K562 (cell line): ENCODE data around the gene PDZRN4. TPM values are rescaled to one million over a fixed set of nuclear protein-coding genes. Genes with fewer than 3 reads are reported as not detected.

Experiments
- ATAC-seq: fragments of 200-7000 bp; cut with Tn5 transposase; 3 replicates; pipeline ENCODE4 v1.9.1; 2020; ENCODE audit warnings: moderate library complexity
- BruUV-seq: library from RNA; stranded (reverse); fragments of 400-500 nt; replicated peaks from 2 replicates; lab custom pipeline; 2021; lab: Mats Ljungman, UMichigan
- CTCF ChIA-PET: fragments of 300-600 bp; formaldehyde crosslinking; extraction: SDS; loops from one replicate; lab custom pipeline; 2021; ENCODE audit warnings: low intra/inter-chr PET ratio; lab: Yijun Ruan, JAX
- POLR2A ChIA-PET: fragments of 300-600, 350-650 bp; sonication (Branson Sonifier 250); formaldehyde crosslinking; extraction: SDS; loops from one replicate; lab custom pipeline; 2021; ENCODE audit warnings: antibody characterized with exemption, inconsistent platforms; lab: Yijun Ruan, JAX
- DNase-seq, 4 experiments: peaks; one replicate each; pipeline versions ENCODE4 v3.0.0 to v3.0.0-alpha.2; 2011 to 2018; ENCODE audit warnings: low spot score in 3 of 4, mixed read lengths in 3 of 4; ENCODE audit errors: extremely low read depth in 1 of 4
- FAIRE-seq: peaks from 2 replicates; lab custom pipeline; 2011; peaks lifted over from hg19 to GRCh38; lab: Jason Lieb, UNC
- H2AFZ ChIP-seq: 2 replicates; pipeline ENCODE4 v1.6.0; 2011; ENCODE audit warnings: low read depth, low read length, control low read depth, inconsistent platforms
- H3K27ac ChIP-seq: fragments of 200-600 bp; 3 replicates; pipeline ENCODE4 v1.8.0; 2011; ENCODE audit warnings: low read depth, mild to moderate bottlenecking, control low read depth, inconsistent platforms, low read length, moderate library complexity, mixed read lengths; ENCODE audit errors: extremely low read depth
- H3K27me3 ChIP-seq, 2 experiments: fragments of 300-600 bp in 1 of 2; 2 replicates in 1 of 2; 3 replicates in 1 of 2; pipeline versions ENCODE4 v1.6.0 to v1.8.0; 2011; ENCODE audit warnings: inconsistent platforms in 2 of 2, low read length in 2 of 2, mild to moderate bottlenecking in 1 of 2, mixed read lengths in 1 of 2, moderate library complexity in 1 of 2; ENCODE audit not compliant: control insufficient read depth in 2 of 2, insufficient read depth in 2 of 2
- H3K36me3 ChIP-seq: fragments of 300-600 bp; 3 replicates; pipeline ENCODE4 v1.8.0; 2011; ENCODE audit warnings: mild to moderate bottlenecking, low read length, inconsistent platforms; ENCODE audit not compliant: control insufficient read depth, insufficient read depth
- H3K4me1 ChIP-seq, 2 experiments: fragments of 200-600 bp in 1 of 2; replicated peaks in 1 of 2; 2 replicates in 1 of 2; 3 replicates in 1 of 2; pipeline versions ENCODE4 v1.5.1 to v1.8.0; 2011; ENCODE audit warnings: inconsistent platforms in 2 of 2, low read length in 2 of 2, mild to moderate bottlenecking in 1 of 2, mixed read lengths in 1 of 2, moderate library complexity in 1 of 2; ENCODE audit not compliant: control insufficient read depth in 2 of 2, insufficient read depth in 2 of 2
- H3K4me2 ChIP-seq: 2 replicates; pipeline ENCODE4 v1.6.1; 2011; ENCODE audit warnings: low read length, control low read depth, inconsistent platforms, mixed read lengths; ENCODE audit not compliant: insufficient read depth
- H3K4me3 ChIP-seq: fragments of 200-600 bp; sonication (generic), shearing (Covaris generic); 2 replicates; pipeline ENCODE4 v1.5.1; 2016; ENCODE audit warnings: control low read depth, inconsistent platforms
- H3K79me2 ChIP-seq: fragments of 200-600 bp; 3 replicates; pipeline ENCODE4 v1.8.0; 2011; ENCODE audit warnings: low read length, inconsistent platforms; ENCODE audit not compliant: control insufficient read depth, insufficient read depth
- H3K9ac ChIP-seq, 2 experiments: 2 replicates each; pipeline versions ENCODE4 v1.6.0 to v1.6.1; 2011; ENCODE audit warnings: low read depth in 2 of 2, low read length in 2 of 2, control low read depth in 1 of 2, inconsistent platforms in 1 of 2, mild to moderate bottlenecking in 1 of 2, mixed read lengths in 1 of 2; ENCODE audit not compliant: insufficient read depth in 1 of 2
- H3K9me1 ChIP-seq: one replicate; pipeline ENCODE4 v1.6.0; 2011; ENCODE audit warnings: inconsistent platforms, mild to moderate bottlenecking, low read length, moderate library complexity; ENCODE audit not compliant: control insufficient read depth, insufficient read depth
- H3K9me3 ChIP-seq: replicated peaks from 2 replicates; pipeline ENCODE4 v1.5.1; 2011; ENCODE audit warnings: low read depth, low read length, inconsistent platforms; ENCODE audit not compliant: control insufficient read depth, insufficient read depth
- H4K20me1 ChIP-seq: replicated peaks from 2 replicates; pipeline ENCODE4 v1.6.1; 2011; ENCODE audit warnings: low read length, inconsistent platforms, mixed read lengths; ENCODE audit not compliant: control insufficient read depth, insufficient read depth
- ATF6 ChIP-seq: sonication (generic); formaldehyde crosslinking; IDR thresholded peaks from 2 replicates; pipeline ENCODE4 v1.4.0; 2020; ENCODE audit warnings: mild to moderate bottlenecking, missing genetic modification reagents
- BMI1 ChIP-seq: fragments of 150-350 bp; IDR thresholded peaks from 2 replicates; pipeline ENCODE4 v1.6.1; 2014; ENCODE audit warnings: low read length
- BRF2 ChIP-seq: IDR thresholded peaks from 3 replicates; pipeline ENCODE4 v1.6.1; 2011; ENCODE audit warnings: borderline replicate concordance, mild to moderate bottlenecking; ENCODE audit not compliant: insufficient read length, insufficient read depth
- CREB1 ChIP-seq, 2 experiments: sonication (generic) in 1 of 2; formaldehyde crosslinking in 1 of 2; IDR thresholded peaks; 2 replicates each; pipeline versions ENCODE4 v1.6.1 to v1.8.0; 2012 to 2022; ENCODE audit warnings: inconsistent platforms in 1 of 2, mild to moderate bottlenecking in 1 of 2, missing genetic modification reagents in 1 of 2, moderate library complexity in 1 of 2
- GTF3C2 ChIP-seq: IDR thresholded peaks from 3 replicates; pipeline ENCODE4 v1.6.1; 2011; ENCODE audit warnings: borderline replicate concordance, mild to moderate bottlenecking, moderate library complexity; ENCODE audit not compliant: insufficient read length; ENCODE audit errors: extremely low read depth
- HLTF ChIP-seq: fragments of 450-650 bp; IDR thresholded peaks from 2 replicates; pipeline ENCODE4 v1.6.1; 2016
- NCOR1 ChIP-seq: fragments of 450-650 bp; IDR thresholded peaks from 2 replicates; pipeline ENCODE4 v1.6.1; 2016; ENCODE audit warnings: mild to moderate bottlenecking, moderate library complexity
- NFXL1 ChIP-seq: fragments of 450-650 bp; formaldehyde crosslinking; IDR thresholded peaks from 2 replicates; pipeline ENCODE4 v1.4.0; 2021; ENCODE audit warnings: mild to moderate bottlenecking
- PTBP1 ChIP-seq: fragments of 200-400 bp; formaldehyde crosslinking; IDR thresholded peaks from 2 replicates; pipeline ENCODE4 v1.6.1; 2017; ENCODE audit warnings: low read depth, low read length
- SMC3 ChIP-seq: conservative IDR thresholded peaks from 2 replicates; pipeline ENCODE4 v1.6.1; 2011; ENCODE audit warnings: low read depth, low read length, improper control_type of control experiment; ENCODE audit not compliant: insufficient read depth
- SPI1 ChIP-seq: IDR thresholded peaks from 2 replicates; pipeline ENCODE4 v1.6.1; 2011; ENCODE audit warnings: low read depth, low read length, control low read depth, borderline replicate concordance
- SREBF2 ChIP-seq: sonication (generic); formaldehyde crosslinking; IDR thresholded peaks from 2 replicates; pipeline ENCODE4 v1.4.0; 2020; ENCODE audit warnings: mild to moderate bottlenecking, missing genetic modification reagents
- TSC22D4 ChIP-seq: fragments of 450-650 bp; IDR thresholded peaks from 2 replicates; pipeline ENCODE4 v1.6.1; 2016; ENCODE audit warnings: missing genetic modification characterization, missing biosample characterization, control low read depth
- USF2 ChIP-seq: sonication (generic); formaldehyde crosslinking; IDR thresholded peaks from 2 replicates; pipeline ENCODE4 v1.5.0; 2020; ENCODE audit warnings: missing genetic modification reagents
- ZBTB1 ChIP-seq: sonication (generic); formaldehyde crosslinking; IDR thresholded peaks from 2 replicates; pipeline ENCODE4 v1.8.1; 2023; ENCODE audit warnings: missing genetic modification reagents, low read depth, mild to moderate bottlenecking, borderline replicate concordance
- WGBS: fragments of 100-300 bp; shearing (Covaris generic); methylation state at CpG from one replicate; pipeline ENCODE4 v1.1.6; 2016; ENCODE audit warnings: low coverage, mixed read lengths; ENCODE audit not compliant: insufficient coverage; ENCODE audit errors: missing lambda C conversion rate; 5-methylcytosine and 5-hydroxymethylcytosine counted together
- in situ Hi-C: fragments of 300-500 bp; cut with MboI; formaldehyde crosslinking; loops from 4 replicates; pipeline ENCODE4 v1.15.0; 2018; ENCODE audit warnings: inconsistent platforms, mixed read lengths
- intact Hi-C: fragments of 100-400 bp; cut with micrococcal nuclease; formaldehyde crosslinking; loops from 2 replicates; pipeline ENCODE4 v1.14.2; 2022
- polyA plus RNA-seq, 8 experiments: library from polyadenylated mRNA; depleted of rRNA in 4 of 8; stranded (reverse) in 5 of 8; unstranded in 3 of 8; fragments of >200 nt; fragmentation: Nextera tagmentation in 2 of 8; fragmentation: Illumina TruSeq in 1 of 8; extraction: Ambion mirVana in 2 of 8; extraction: Trizol in 1 of 8; gene quantifications; 2 replicates each; pipeline versions ENCODE4 v1.2.1 to v1.2.3, GENCODE V29; 2011 to 2014; ENCODE audit warnings: inconsistent platforms in 1 of 8, missing spikeins in 1 of 8
- total RNA-seq, 7 experiments: library from RNA; depleted of rRNA in 6 of 7; stranded (reverse); fragments of >200 nt in 6 of 7; fragmentation: Illumina TruSeq in 2 of 7; extraction: Trizol in 2 of 7; gene quantifications; 2 replicates each; pipeline versions ENCODE4 v1.2.1 to v1.2.3, GENCODE V29; 2011 to 2021; ENCODE audit warnings: low replicate concordance in 1 of 7

The PDZRN4 gene
- total and polyA plus RNA-seq, 9 of the 15 experiments (the other 6 are each of a cell fraction or from before 2014, with no cell fraction given), result not detected

- no peaks in the 10 kb centered on the region for H3K79me2 ChIP-seq
- intact Hi-C loops, result no loop called here
- H3K9me3 ChIP-seq, result 0 out of 2 replicates have a peak, but pooled peaks cover 3% of the 10 kb centered on the region
- no peak overlapping the region for H3K4me3 ChIP-seq
- no peaks in the 10 kb centered on the region for H3K36me3 ChIP-seq
- DNase-seq (no peak), FAIRE-seq (no peak), ATAC-seq (no peak)
- H2AFZ ChIP-seq, result no peak overlapping the region
- no peaks in the 10 kb centered on the region for H3K4me1 ChIP-seq
- no peaks in the 10 kb centered on the region for H4K20me1 ChIP-seq
- POLR2A ChIA-PET, result interaction anchor here (1.1 kb wide), 1 partner anchor 13 kb away, joined by 3 read pairs; no protein-coding TSS in a partner anchor
- BruUV-seq, result no TSS peak
- no peaks in the 10 kb centered on the region for H3K9me1 ChIP-seq
- CTCF ChIA-PET, result no interaction called here
- 2% methylated on average over 4 of the region's 4 CpGs for whole genome bisulfite sequencing
- in situ Hi-C loops, result no loop called here
- H3K4me2 ChIP-seq, result no peak overlapping the region
- no peak overlapping the region for H3K27ac ChIP-seq
- H3K9ac ChIP-seq, result no peak overlapping the region
- H3K27me3 ChIP-seq, result no peaks in the 10 kb centered on the region
- TF ChIP-seq NFXL1 (CRISPR knock-in tag) (no peak), BRF2 (no peak), BMI1 (no peak), SPI1 (no peak), CREB1 (IDR thresholded peaks at IDR 0.05) (no peak), CREB1 (CRISPR knock-in tag; IDR thresholded peaks at IDR 0.05) (no peak), HLTF (no peak), GTF3C2 (no peak), TSC22D4 (tag) (no peak), SREBF2 (CRISPR knock-in tag) (no peak), NCOR1 (no peak), ZBTB1 (no peak), ATF6 (CRISPR knock-in tag) (no peak), PTBP1 (no peak), SMC3 (no peak), USF2 (CRISPR knock-in tag) (no peak)
These were observed 307.9 kb downstream of the PDZRN4 start for GRCh38 chr12:41496009-41496408.
